ENCODE measurements around the gene PPP1R14D. TPM values are rescaled to one million over a fixed set of nuclear protein-coding genes. Genes with fewer than 3 reads are reported as not detected.

The PPP1R14D gene
- total RNA-seq, 2 experiments from 2014 or later: not detected

GRCh38 chr15:40858706-40859105 lies 30.2 kb upstream of the PPP1R14D start:
- TF ChIP-seq CTCF (conservative IDR thresholded peaks at IDR 0.05; ENCODE audit: low read length): no peak
- no peak for TF ChIP-seq EZH2phosphoT487 (IDR thresholded peaks at IDR 0.05; ENCODE audit: borderline replicate concordance, low read depth, low read length)
- Histone ChIP-seq H3K27ac (ENCODE audit: low read depth, low read length, poor library complexity, severe bottlenecking) (no peak overlapping the region), H2AFZ (ENCODE audit: low read length) (peak overlapping the region; percentile 91; the same call in 1 of the 2 replicates)

DNA sequence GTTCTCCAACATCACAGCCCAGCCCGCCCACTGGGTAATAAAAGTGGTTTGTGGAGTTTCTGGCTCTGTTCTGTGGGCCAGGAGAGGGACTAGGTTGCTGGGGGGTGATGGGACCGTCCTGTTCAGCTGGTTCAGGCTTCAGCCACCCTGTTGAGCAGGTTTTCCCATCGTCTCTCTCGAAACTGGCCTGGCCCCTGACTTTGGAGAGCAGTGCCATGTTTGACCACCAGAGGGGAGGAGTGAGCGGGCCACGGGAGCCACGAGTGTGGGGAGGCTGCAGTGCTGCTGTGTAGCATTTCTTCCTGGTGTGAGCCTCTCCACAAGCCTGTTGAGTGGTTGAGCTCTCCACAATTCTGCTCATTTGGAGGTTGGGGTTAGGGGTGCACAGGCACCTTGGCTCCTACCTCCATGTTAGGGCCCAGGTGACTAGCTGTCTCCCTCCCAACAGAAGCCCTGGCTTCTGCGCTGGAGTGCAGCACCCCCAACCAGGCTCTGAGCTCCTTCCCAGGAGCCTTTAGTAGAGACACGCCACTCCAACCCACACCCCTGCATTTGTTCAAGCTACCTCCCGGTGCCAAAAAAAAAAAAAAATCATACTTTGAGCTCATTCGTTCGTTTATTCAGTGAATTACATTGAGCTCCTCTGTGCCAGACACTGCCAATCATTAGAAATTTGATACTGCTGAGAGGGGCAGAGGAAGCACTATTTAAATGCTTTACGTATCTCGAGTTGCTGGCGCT lies 29.3 kb upstream of the PPP1R14D start:
- TF ChIP-seq EZH2phosphoT487 (IDR thresholded peaks at IDR 0.05; ENCODE audit: borderline replicate concordance, low read depth, low read length) (no peak), CTCF (conservative IDR thresholded peaks at IDR 0.05; ENCODE audit: low read length) (peak; percentile 97)
- H3K79me2 ChIP-seq (ENCODE audit: insufficient read depth, low read depth, low read length): no peaks in the 10 kb centered on the region
- intact Hi-C loops (cut with micrococcal nuclease; ENCODE audit: unreplicated experiment): loop anchor here (1.0 to 5.0 kb wide), 2 partner anchors 37 to 95 kb away; partner anchors contain the start of genes CHAC1 and VPS18
- no peaks in the 10 kb centered on the region for H4K20me1 ChIP-seq (ENCODE audit: insufficient read depth, low read length)
- DNase-seq (ENCODE audit: low spot score): peak; percentile 77
- POLR2A ChIA-PET: interaction anchor here (0.6 to 3.3 kb wide), 16 partner anchors 9 to 1114 kb away, joined by 3 to 34 read pairs (median 4); partner anchors contain the start of genes CCDC32, CHAC1 and VPS18
- H3K36me3 ChIP-seq (ENCODE audit: insufficient read depth, low read length): no peaks in the 10 kb centered on the region
- no peak overlapping the region for H3K4me3 ChIP-seq (ENCODE audit: low read depth, low read length, poor library complexity, severe bottlenecking)
- peaks cover 22% of the 10 kb centered on the region for H3K4me1 ChIP-seq (ENCODE audit: insufficient read depth, low read length, poor library complexity, severe bottlenecking)
- H3K9me3 ChIP-seq (ENCODE audit: low read length): no peaks in the 10 kb centered on the region
- no peak overlapping the region for H3K27ac ChIP-seq (ENCODE audit: low read depth, low read length, poor library complexity, severe bottlenecking)
- peak overlapping the region; percentile 79 for H2AFZ ChIP-seq (ENCODE audit: low read length)
- CTCF ChIA-PET (ENCODE audit: unreplicated experiment): interaction anchor here (0.6 to 3.8 kb wide), 17 partner anchors 8 to 288 kb away, joined by 3 to 70 read pairs (median 5); partner anchors contain the start of genes RHOV, SPINT1 and VPS18
- BruUV-seq (replicated peaks): no TSS peak
- peak overlapping the region; percentile 3; the same call in 1 of the 2 replicates for H3K4me2 ChIP-seq (ENCODE audit: low read length)
- H3K9me2 ChIP-seq (ENCODE audit: insufficient read depth, low read length): no peaks in the 10 kb centered on the region

More at GRCh38 chr15:40858706-40859105, 30.2 kb upstream of the PPP1R14D start:
- BruUV-seq (replicated peaks): no TSS peak
- no peak for DNase-seq (ENCODE audit: low spot score)
- ChIA-PET CTCF (ENCODE audit: unreplicated experiment) (interaction anchor here (0.5 to 3.8 kb wide), 11 partner anchors 9 to 330 kb away, joined by 3 to 70 read pairs (median 14); partner anchors contain the start of genes RHOV, SPINT1 and VPS18), POLR2A (interaction anchor here (0.6 to 3.3 kb wide), 11 partner anchors 10 to 338 kb away, joined by 3 to 34 read pairs (median 3); partner anchors contain the start of gene VPS18)
- Histone ChIP-seq H3K9me3 (ENCODE audit: low read length) (no peaks in the 10 kb centered on the region), H4K20me1 (ENCODE audit: insufficient read depth, low read length) (no peaks in the 10 kb centered on the region), H3K79me2 (ENCODE audit: insufficient read depth, low read depth, low read length) (no peaks in the 10 kb centered on the region), H3K4me3 (ENCODE audit: low read depth, low read length, poor library complexity, severe bottlenecking) (no peak overlapping the region), H3K36me3 (ENCODE audit: insufficient read depth, low read length) (no peaks in the 10 kb centered on the region), H3K9me2 (ENCODE audit: insufficient read depth, low read length) (no peaks in the 10 kb centered on the region), H3K4me2 (ENCODE audit: low read length) (no peak overlapping the region), H3K4me1 (ENCODE audit: insufficient read depth, low read length, poor library complexity, severe bottlenecking) (peaks cover 22% of the 10 kb centered on the region)
- intact Hi-C loops (cut with micrococcal nuclease; ENCODE audit: unreplicated experiment): loop anchor here (5.0 kb wide), 1 partner anchor 94 kb away; the partner anchor contains the start of gene CHAC1

All from OCI-LY7 (cell line).